Naive B cell (primary cell): Measurements from ENCODE around the gene ATP2B2. TPM values are rescaled to one million over a fixed set of nuclear protein-coding genes. Genes with fewer than 3 reads are reported as not detected.

Experiments
- ATAC-seq, 2 donors: fragments of 150-1000 bp; cut with Tn5 transposase; 2 replicates each; pipeline ENCODE4 v1.10.0; 2021; ENCODE audit warnings: low read depth in 2 of 2, mild to moderate bottlenecking in 2 of 2, moderate library complexity in 2 of 2
- DNase-seq: peaks from one replicate; pipeline ENCODE4 v3.0.0; 2022
- H3K27ac Mint-ChIP-seq, 6 donors: one replicate each; pipeline ENCODE4 v1.8.0; 2020 to 2022; ENCODE audit warnings: mild to moderate bottlenecking in 6 of 6, mixed read lengths in 6 of 6, moderate library complexity in 5 of 6, inconsistent platforms in 2 of 6
- H3K27me3 Mint-ChIP-seq, 3 donors: one replicate each; pipeline ENCODE4 v1.8.0; 2021 to 2022; ENCODE audit warnings: mixed read lengths in 3 of 3, mild to moderate bottlenecking in 1 of 3
- H3K36me3 Mint-ChIP-seq, 2 donors: one replicate each; pipeline ENCODE4 v1.8.0; 2020 to 2022; ENCODE audit warnings: mixed read lengths in 2 of 2, inconsistent platforms in 1 of 2, mild to moderate bottlenecking in 1 of 2
- H3K4me1 Mint-ChIP-seq, 3 donors: one replicate each; pipeline ENCODE4 v1.8.0; 2020 to 2022; ENCODE audit warnings: mixed read lengths in 3 of 3, inconsistent platforms in 1 of 3, mild to moderate bottlenecking in 1 of 3, moderate library complexity in 1 of 3
- H3K4me3 Mint-ChIP-seq, 8 donors: one replicate each; pipeline ENCODE4 v1.8.0; 2020 to 2022; ENCODE audit warnings: mild to moderate bottlenecking in 8 of 8, mixed read lengths in 8 of 8, moderate library complexity in 8 of 8, inconsistent platforms in 2 of 8
- H3K9me3 Mint-ChIP-seq, 7 donors: one replicate each; pipeline ENCODE4 v1.8.0; 2020 to 2022; ENCODE audit warnings: mixed read lengths in 7 of 7, mild to moderate bottlenecking in 5 of 7, inconsistent platforms in 2 of 7, moderate library complexity in 1 of 7
- polyA plus RNA-seq, 6 donors: library from polyadenylated mRNA; unstranded; fragments of 300-500 nt; fragmentation: Illumina TruSeq; gene quantifications; one replicate each; pipeline ENCODE4 v1.2.3, GENCODE V29; 2021; ENCODE audit warnings: low read depth in 6 of 6

The ATP2B2 gene
- polyA plus RNA-seq, 6 donors from 2014 or later = 0.06 TPM; not detected in 5

DNA sequence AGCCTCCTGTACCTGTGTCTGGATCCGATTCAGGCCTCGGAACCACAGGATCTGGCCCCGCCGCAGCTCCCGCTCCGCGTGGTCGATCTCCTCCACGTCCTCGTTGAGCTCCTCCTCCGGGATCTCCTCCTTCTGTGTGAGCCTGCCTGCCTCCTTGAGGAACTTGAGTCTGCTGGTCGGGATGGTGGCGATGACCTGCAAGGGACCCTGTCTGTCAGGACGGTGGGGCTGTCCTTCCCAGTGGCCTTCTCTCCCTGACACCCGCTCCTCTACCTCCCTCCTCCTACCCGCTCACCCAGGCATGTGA is 167.3 kb downstream of the ATP2B2 start:
- Mint-ChIP-seq H3K4me3 (no peak overlapping the region), H3K9me3 (no peaks in the 10 kb centered on the region), H3K27me3 (no peaks in the 10 kb centered on the region), H3K27ac (peak overlapping the region in 1 of 6 donors; percentile 66), H3K4me1 (peaks cover 15 to 25% (median 19%) of the 10 kb centered on the region in 3 donors), H3K36me3 (no peaks in the 10 kb centered on the region)
- DNase-seq = no peak
- no peak for ATAC-seq

DNA sequence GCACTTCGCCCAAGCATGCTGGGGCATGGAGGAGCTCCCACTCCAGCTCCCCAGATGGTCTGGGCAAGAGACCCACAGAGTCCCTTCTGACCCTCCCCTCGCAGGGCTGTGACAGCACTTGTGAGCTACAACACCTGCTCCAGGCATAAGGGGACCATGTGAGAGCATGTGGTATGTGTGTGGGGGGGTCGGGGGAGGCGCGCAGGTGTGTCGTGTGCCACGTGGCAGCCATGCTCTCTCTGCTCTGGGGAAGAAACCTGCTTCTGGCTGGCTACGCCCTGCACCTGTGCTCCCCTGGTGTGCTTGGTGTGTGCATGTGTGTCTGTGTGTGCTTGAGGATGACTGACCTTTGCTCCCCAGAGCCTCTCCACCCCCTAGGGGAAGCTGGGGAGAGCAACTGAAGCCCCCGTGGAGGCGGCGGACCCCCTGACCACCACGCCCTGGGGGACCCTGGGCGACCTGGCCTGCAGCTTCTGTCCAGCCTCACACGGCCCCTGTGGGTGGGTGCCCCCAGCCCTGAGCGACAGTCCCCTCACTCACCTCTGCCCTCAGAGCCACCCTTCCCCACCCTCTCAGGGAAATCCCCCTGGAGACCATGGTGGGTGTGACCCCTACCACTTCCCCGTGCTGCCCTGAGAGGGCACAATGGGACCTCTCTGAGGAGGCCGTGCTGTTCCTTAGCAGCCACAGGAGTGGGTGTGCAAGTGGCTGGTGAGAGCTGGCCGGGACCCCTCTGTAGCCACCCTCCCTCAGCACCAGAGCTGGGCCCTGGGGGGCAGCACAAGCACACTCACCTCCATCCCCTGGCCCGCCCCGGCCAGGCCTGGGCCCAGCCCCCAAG is 167.8 kb downstream of the ATP2B2 start:
- ATAC-seq (no peak), DNase-seq (no peak)

DNA sequence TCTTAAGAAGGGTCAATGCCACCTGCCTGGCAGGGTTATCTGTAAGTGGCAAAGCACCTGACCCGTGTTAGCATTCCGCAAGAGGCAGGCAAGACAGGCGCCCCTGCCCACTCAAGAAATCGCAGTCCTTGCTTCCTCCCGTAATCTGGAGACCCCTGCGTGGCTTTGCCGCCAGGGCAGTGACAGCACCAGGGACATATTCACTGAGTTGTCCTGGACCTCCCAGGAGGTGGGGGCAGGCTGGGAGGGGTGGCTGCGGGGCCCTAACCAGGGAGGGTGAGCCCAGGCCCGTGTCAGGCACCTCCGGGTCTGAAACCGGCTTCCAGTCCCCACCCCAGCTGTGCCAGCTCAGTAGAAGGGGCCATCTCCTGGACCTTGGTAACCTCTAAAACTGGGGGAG is 168.6 kb downstream of the ATP2B2 start:
- no peak overlapping the region for H3K27ac Mint-ChIP-seq
- no peaks in the 10 kb centered on the region for H3K27me3 Mint-ChIP-seq
- no peaks in the 10 kb centered on the region for H3K9me3 Mint-ChIP-seq
- no peaks in the 10 kb centered on the region for H3K36me3 Mint-ChIP-seq
- no peak for ATAC-seq
- peaks cover 24 to 37% (median 29%) of the 10 kb centered on the region in 3 donors for H3K4me1 Mint-ChIP-seq
- H3K4me3 Mint-ChIP-seq = no peak overlapping the region
- no peak for DNase-seq

More for the DNA sequence above, 167.8 kb downstream of the ATP2B2 start:
- no peaks in the 10 kb centered on the region for H3K9me3 Mint-ChIP-seq
- no peak overlapping the region for H3K4me3 Mint-ChIP-seq
- no peaks in the 10 kb centered on the region for H3K27me3 Mint-ChIP-seq
- peak overlapping the region in 2 of 6 donors; percentile 26 to 74 for H3K27ac Mint-ChIP-seq
- H3K4me1 Mint-ChIP-seq = peaks cover 20 to 30% (median 23%) of the 10 kb centered on the region in 3 donors
- H3K36me3 Mint-ChIP-seq = no peaks in the 10 kb centered on the region

DNA sequence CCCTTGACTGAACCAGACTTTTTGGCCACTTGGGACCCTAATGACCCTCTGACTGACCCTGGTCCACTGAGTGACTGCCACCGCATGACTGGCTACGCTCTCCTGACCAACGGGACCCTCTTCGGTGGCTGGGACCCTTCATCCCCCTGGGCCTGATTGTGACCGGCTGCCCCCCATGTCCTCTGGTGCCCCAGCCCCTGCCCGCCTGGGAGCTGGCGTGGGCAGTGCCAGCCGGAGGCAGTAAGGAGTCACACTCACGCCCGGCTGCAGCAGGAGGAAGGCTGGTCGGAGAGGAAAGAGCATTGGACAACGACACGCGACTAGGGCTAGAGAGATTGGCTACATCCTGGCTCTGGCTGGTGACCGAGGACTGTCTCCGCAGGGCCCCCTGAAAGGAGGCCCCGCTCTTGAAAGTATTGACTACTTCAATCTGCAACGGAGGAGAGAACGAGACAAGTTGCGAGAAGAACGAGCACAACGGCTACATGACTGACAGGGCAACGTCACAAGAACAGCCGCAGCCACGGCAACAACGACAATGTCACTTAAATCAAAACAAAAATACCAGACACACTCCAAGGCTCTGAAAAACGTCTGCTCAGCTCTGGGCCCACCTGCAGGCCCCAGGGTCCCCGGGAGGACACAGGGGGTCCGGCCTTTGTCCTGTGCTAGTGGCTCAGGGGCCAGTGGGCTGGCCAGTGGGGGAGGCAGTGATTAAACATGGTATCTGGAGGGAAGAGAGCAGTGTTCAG is 169.3 kb downstream of the ATP2B2 start:
- no peak for ATAC-seq
- Mint-ChIP-seq H3K4me1 (peaks cover 24 to 37% (median 29%) of the 10 kb centered on the region in 3 donors), H3K27me3 (no peaks in the 10 kb centered on the region), H3K27ac (peak overlapping the region in 3 of 6 donors; percentile 44 to 86 (median 47)), H3K36me3 (no peaks in the 10 kb centered on the region), H3K4me3 (no peak overlapping the region), H3K9me3 (no peaks in the 10 kb centered on the region)
- DNase-seq = no peak

DNA sequence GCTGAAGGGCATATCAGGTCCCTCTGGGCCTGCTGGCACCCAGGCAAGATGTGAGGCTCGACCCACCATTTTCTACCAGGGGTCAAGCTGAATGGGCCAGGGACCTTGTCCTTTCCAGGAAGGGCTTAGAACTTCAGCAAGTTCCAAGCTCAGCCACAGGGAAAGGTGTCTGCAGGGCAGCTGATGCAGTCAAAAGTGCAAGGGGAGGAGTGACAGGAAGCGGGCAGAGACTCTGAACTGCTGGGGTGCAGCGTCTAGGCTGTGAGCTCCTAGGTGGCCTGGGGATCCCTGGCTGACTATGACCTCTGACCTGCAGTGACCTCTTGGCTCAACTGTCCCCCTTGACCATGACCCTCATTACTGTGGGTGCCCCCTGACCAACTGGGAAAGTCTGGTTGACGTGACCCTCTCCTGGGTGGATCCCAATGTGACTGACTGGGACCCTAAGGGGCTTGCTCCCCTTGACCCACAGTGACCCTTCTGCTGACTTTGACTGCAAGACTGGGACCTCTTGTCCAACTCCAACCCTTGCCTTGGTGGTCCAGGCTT is 170.1 kb downstream of the ATP2B2 start:
- H3K4me3 Mint-ChIP-seq = no peak overlapping the region
- no peaks in the 10 kb centered on the region for H3K36me3 Mint-ChIP-seq
- H3K27me3 Mint-ChIP-seq = no peaks in the 10 kb centered on the region
- no peak for DNase-seq
- peak overlapping the region in 3 of 6 donors; percentile 88 to 98 (median 93) for H3K27ac Mint-ChIP-seq
- ATAC-seq = no peak
- H3K4me1 Mint-ChIP-seq = peaks cover 24 to 37% (median 29%) of the 10 kb centered on the region in 3 donors
- no peaks in the 10 kb centered on the region for H3K9me3 Mint-ChIP-seq

DNA sequence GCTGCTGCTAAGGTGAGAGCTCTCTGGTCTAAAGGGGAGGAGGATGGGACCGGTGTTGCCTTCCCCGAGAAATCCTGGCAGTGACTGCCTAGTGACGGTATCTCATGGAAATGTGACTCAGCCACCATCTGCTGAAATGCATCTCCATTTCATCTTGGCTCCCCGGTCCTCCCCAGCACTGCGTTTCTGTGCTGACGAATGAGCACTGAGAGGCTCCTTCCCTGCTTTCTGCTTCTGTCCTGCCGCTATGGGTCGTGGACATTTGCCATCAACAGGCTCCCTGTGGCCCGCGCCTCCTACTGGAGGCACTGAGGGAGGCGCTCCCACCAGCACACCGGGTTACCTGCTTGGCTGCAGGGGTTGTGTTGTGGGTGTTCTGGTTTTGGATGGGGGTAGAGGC is 170.9 kb downstream of the ATP2B2 start:
- Mint-ChIP-seq H3K27ac (peak overlapping the region in 4 of 6 donors; percentile 9 to 98 (median 72)), H3K4me1 (peaks cover 24 to 37% (median 31%) of the 10 kb centered on the region in 3 donors), H3K4me3 (no peak overlapping the region), H3K36me3 (no peaks in the 10 kb centered on the region), H3K9me3 (no peaks in the 10 kb centered on the region), H3K27me3 (peaks cover 2 to 5% (median 4%) of the 10 kb centered on the region in 3 donors)
- DNase-seq (no peak), ATAC-seq (no peak)

DNA sequence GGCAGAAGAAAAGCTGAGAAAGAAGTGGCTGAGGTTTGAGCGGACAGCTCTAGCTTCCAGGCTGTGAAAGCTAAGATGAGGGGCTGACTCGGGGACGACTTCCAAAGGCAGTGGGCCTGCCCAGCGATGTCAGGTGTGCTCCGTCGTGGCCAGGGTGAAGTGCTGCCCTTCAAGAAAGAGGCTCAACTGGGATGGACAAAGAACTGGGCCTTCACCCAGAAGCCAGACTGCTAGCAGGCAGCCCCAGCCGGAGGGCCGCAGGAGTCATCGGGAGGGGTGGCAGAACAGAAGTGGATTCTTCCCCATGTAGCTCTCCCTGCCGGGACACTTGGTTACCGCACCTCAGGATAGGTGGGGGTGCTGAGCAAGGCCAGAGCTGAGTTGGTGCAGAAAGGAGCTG is 171.3 kb downstream of the ATP2B2 start:
- no peak for ATAC-seq
- no peaks in the 10 kb centered on the region for H3K36me3 Mint-ChIP-seq
- H3K27ac Mint-ChIP-seq = peak overlapping the region in 2 of 6 donors; percentile 78 to 83

DNA sequence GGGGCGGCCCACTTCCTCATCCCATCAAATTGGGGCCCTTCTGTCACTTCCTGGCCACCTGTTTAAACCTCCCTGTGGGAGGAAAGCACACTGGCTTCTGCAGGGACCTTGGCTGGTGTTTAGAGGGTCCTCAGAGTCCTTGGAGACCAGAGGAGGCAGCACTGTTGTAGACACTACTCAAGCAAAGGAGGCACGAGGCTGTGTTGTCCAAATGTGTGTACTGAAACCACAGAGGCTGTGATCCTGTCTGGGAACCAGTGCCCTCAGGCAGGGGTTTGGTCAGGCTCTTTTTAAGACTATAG is 172.1 kb downstream of the ATP2B2 start:
- H3K4me1 Mint-ChIP-seq = peaks cover 24 to 36% (median 34%) of the 10 kb centered on the region in 3 donors
- no peaks in the 10 kb centered on the region for H3K36me3 Mint-ChIP-seq
- ATAC-seq = no peak
- H3K9me3 Mint-ChIP-seq = no peaks in the 10 kb centered on the region
- no peak for DNase-seq
- H3K4me3 Mint-ChIP-seq = no peak overlapping the region
- H3K27ac Mint-ChIP-seq = peak overlapping the region; percentile 56 to 85 (median 82)
- H3K27me3 Mint-ChIP-seq = peaks cover 11 to 15% (median 14%) of the 10 kb centered on the region in 3 donors

More for the DNA sequence above, 171.3 kb downstream of the ATP2B2 start:
- Mint-ChIP-seq H3K9me3 (no peaks in the 10 kb centered on the region), H3K27me3 (peaks cover 7 to 8% (median 7%) of the 10 kb centered on the region in 3 donors), H3K4me1 (peaks cover 24 to 37% (median 35%) of the 10 kb centered on the region in 3 donors), H3K4me3 (peak overlapping the region in 3 of 8 donors; percentile 30 to 47 (median 37))
- DNase-seq = no peak

DNA sequence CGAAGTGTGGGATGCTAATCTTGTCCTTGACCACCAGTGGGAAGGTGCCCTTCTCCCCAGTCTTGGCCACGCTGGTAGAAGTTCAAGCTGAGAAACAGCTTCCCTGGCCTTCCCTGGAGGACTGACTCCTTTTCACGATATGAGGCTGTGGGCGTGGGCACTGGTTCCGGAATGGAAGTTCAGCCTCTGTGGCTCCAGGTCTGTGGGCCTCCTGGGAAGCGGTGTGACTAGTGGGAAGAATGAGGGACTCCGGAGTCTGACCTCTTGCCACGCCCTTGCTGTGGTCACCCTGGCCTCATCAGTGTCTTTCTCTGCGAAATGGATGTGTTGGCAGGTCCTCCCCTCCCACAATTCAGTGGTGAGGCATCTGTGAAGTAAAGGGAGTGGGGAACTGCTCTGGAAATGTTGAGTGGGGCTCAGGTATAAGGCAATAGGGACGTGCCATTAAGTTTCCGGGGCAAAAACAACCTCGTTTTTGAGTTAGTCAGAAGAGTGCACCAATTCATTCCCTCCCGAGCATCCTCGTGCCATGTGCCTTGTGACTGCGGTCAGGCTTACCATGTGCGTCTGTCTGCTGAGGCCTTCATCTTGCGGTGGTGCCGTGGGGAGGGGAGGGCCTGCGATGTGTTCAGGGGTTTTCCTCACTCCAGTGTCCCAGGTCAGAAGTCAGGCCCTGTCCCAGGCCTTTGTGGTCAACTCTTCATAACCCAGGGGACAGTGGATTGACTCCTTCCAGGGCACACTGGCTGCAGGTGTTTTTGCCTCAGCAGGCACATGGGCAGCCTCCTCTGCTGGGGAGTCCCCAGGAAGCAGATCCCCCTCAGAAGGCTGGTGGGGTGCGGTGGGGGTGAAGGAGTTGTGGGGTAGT is 172.7 kb downstream of the ATP2B2 start:
- H3K9me3 Mint-ChIP-seq = no peaks in the 10 kb centered on the region
- H3K4me1 Mint-ChIP-seq = peaks cover 24 to 33% (median 31%) of the 10 kb centered on the region in 3 donors
- peak overlapping the region in 4 of 8 donors; percentile 28 to 73 (median 54) for H3K4me3 Mint-ChIP-seq
- DNase-seq (peak; percentile 29), ATAC-seq (peak; percentile 73 to 77)
- no peaks in the 10 kb centered on the region for H3K36me3 Mint-ChIP-seq
- H3K27me3 Mint-ChIP-seq = peaks cover 13 to 18% (median 15%) of the 10 kb centered on the region in 3 donors
- peak overlapping the region; percentile 34 to 95 (median 82) for H3K27ac Mint-ChIP-seq

DNA sequence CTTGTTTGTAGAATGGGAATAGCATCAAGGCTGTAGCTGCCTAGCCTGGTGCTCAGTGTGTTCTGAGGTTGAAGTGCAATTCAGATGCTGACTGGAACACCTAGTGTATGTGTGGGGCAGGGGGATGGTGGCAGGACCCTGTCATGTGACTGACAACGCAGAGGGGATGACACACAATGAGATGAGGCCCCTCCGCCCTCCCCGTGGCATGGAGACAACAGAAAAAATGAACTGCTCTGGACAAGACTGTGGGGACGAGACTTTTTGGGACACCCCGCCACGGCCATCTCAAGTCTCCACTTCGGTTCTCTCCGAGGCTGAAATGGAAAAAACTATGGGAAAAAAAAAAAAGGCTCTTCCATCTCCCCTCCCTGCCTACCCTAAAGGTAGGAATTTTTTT is 174.1 kb downstream of the ATP2B2 start:
- ATAC-seq (no peak), DNase-seq (no peak)
- H3K9me3 Mint-ChIP-seq = no peaks in the 10 kb centered on the region
- H3K4me1 Mint-ChIP-seq = peaks cover 24 to 33% (median 30%) of the 10 kb centered on the region in 3 donors
- peak overlapping the region in 1 of 6 donors; percentile 82 for H3K27ac Mint-ChIP-seq
- H3K36me3 Mint-ChIP-seq = no peaks in the 10 kb centered on the region
- H3K27me3 Mint-ChIP-seq = peaks cover 21 to 29% (median 23%) of the 10 kb centered on the region in 3 donors
- H3K4me3 Mint-ChIP-seq = no peak overlapping the region

DNA sequence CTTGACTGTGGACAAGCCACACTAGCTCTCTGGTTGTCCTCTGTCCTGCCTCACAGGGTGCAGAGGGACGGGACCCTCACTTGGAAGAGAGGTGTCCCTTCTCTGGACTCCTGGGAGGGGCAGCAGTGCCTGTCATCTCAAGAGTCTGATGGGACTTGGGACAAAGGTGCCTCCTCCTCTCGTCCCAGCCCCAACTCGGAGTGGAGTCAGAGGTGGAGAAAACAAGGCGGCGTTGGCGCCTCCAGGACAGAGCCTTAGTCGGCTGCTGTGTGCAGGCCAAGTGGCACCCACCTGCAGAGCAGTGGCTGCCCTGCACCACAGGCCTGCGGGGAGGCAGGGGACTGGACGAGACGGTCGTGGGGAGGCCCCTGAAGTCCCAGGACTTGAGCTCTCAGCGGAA is 175.1 kb downstream of the ATP2B2 start:
- Mint-ChIP-seq H3K9me3 (no peaks in the 10 kb centered on the region), H3K4me3 (no peak overlapping the region), H3K27ac (peak overlapping the region in 1 of 6 donors; percentile 75), H3K27me3 (peaks cover 22 to 34% (median 33%) of the 10 kb centered on the region in 3 donors), H3K4me1 (peaks cover 24 to 33% (median 26%) of the 10 kb centered on the region in 3 donors), H3K36me3 (no peaks in the 10 kb centered on the region)
- no peak for ATAC-seq
- no peak for DNase-seq

DNA sequence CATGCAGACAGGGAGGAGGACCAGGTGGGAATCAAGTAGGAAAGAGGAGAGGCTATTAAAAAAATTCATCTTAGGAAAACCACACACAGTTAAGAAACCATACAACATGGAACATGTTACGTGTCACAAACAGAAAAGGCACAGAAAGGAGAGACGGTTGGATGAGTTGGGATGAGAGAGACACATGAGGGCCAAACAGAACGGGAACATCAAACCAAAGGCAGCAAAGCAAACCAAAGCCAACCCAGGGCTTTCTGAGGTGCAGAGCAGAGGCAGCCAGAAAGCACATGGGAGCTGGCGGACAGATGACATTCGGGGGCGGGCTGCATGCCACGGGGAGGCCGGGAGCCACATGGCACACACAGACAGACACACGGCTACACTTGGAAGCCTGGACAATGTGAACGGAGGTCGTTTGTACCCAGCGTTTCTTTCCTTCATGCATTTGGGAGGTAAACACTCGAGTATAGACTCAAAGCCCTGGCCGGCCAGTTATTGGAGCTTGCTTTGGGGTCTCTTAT is 175.8 kb downstream of the ATP2B2 start:
- no peak for DNase-seq
- Mint-ChIP-seq H3K27me3 (peaks cover 25 to 40% (median 39%) of the 10 kb centered on the region in 3 donors), H3K27ac (peak overlapping the region in 2 of 6 donors; percentile 42 to 54), H3K4me3 (peak overlapping the region in 1 of 8 donors; percentile 15), H3K36me3 (no peaks in the 10 kb centered on the region), H3K4me1 (peaks cover 18 to 27% (median 20%) of the 10 kb centered on the region in 3 donors), H3K9me3 (no peaks in the 10 kb centered on the region)
- no peak for ATAC-seq
